GM12873 (cell line): ENCODE data around the gene TNFAIP6.

ENCODE experiments used
- TF ChIP-seq, protein P1 (sequence below): IDR thresholded peaks from 2 replicates; pipeline ENCODE4 v1.5.1; 2012; ENCODE audit warnings: low read depth, mild to moderate bottlenecking, moderate library complexity, low read length, control low read depth; ENCODE audit not compliant: insufficient read depth; ENCODE audit errors: missing control alignments

Gene TNFAIP6

DNA sequence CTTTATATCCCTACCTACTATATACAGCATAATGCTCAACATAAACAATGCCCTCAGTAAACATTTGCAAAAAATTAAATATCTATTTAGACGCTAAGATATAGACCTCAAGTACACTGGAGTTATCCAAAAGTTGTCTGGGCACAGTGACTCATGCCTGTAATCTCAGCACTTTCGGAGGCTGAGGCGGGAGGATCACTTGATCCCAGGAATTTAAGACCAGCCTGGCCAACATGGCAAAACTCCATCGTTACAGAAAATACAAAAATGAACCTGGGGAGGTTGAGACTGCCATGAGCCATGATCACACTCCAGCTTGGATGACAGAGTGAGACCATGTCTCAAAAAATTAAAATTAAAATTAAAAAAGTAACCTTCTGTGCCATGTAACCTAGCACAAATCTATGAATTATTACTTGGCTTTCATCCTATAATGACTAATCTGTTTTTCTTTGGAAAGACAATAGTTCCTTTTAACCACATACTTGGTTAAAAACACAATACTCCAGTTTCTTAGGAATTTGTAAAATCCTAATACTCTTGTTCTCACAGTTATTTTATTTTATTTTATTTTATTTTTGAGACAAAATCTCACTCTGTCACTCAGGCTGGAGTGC is 6.7 kb upstream of the TNFAIP6 start:
- TF ChIP-seq, protein P1, sequence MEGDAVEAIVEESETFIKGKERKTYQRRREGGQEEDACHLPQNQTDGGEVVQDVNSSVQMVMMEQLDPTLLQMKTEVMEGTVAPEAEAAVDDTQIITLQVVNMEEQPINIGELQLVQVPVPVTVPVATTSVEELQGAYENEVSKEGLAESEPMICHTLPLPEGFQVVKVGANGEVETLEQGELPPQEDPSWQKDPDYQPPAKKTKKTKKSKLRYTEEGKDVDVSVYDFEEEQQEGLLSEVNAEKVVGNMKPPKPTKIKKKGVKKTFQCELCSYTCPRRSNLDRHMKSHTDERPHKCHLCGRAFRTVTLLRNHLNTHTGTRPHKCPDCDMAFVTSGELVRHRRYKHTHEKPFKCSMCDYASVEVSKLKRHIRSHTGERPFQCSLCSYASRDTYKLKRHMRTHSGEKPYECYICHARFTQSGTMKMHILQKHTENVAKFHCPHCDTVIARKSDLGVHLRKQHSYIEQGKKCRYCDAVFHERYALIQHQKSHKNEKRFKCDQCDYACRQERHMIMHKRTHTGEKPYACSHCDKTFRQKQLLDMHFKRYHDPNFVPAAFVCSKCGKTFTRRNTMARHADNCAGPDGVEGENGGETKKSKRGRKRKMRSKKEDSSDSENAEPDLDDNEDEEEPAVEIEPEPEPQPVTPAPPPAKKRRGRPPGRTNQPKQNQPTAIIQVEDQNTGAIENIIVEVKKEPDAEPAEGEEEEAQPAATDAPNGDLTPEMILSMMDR: no peak

DNA sequence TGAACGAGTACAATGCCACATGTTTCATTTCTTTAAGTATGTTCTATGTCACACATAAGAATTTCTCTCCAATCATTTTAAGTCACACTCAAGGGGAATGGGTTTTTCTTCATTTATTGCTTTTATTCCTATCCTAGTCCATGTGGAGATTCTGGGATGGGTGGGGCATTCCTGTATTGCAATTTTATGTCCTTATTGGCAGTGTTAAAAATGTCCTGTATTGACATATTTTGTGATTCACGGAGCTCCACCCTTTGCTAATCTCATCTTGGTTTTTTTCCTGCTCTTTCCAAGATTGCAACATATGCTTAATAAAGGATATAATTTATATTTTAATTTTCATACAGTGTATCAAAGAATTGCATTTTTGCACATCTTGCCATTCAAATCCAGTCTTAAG is 3.4 kb upstream of the TNFAIP6 start:
- TF ChIP-seq, protein P1: no peak

DNA sequence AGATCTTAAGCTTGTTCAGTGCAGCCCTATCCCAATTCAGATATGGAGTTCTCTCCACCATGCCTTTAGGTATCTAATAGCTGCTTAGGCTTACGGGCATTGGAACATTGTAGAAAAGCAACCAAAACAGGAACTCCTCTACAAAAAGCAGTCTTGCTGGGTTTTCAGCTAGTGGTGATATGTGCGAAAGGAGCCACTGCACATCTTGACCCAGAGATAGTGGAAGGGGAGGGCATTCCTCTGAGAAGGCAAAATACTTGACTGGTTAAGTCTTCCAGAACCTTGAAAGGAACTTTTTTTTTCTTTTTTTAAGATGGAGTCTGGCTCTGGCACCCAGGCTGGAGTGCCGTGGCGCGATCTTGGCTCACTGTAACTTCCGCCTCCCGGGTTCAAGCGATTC is 2.6 kb upstream of the TNFAIP6 start:
- TF ChIP-seq, protein P1: no peak

DNA sequence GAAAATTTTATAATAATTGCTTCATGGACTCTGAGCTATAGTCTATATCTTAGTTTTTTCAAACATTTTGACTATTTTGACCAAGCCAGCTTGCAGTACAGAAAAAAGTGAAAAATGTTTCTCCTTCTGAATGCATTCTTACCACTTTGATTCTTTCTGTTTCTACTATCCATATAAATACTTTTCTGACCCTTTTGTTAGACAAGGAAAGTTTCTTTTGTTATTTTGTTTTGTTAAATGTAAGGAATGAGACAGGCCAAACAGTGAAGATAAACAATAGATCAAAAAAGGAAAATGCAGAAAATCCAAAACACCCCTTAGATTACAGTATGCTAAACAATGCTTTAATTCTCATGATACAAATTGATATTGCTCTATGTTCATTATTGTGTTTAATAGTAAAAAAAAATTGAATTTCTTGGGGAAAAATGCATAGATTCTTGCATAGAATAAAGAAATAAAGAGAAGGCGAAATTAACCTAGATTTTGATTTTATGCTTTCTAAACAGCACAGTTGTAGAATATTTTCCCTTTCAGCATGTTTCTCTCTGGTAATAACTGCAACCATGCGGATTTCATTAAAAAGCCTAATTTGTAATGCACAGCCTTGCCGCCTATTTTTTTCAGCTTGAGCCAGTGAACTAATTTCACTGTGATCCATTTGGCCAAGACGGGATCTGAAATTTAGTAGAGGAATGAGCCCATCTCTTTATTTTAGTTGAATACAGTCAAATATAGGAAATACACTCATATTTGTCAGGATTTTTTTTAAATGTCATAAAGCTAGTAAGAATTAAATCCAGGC is 976 bp downstream of the TNFAIP6 start:
- TF ChIP-seq, protein P1: no peak

DNA sequence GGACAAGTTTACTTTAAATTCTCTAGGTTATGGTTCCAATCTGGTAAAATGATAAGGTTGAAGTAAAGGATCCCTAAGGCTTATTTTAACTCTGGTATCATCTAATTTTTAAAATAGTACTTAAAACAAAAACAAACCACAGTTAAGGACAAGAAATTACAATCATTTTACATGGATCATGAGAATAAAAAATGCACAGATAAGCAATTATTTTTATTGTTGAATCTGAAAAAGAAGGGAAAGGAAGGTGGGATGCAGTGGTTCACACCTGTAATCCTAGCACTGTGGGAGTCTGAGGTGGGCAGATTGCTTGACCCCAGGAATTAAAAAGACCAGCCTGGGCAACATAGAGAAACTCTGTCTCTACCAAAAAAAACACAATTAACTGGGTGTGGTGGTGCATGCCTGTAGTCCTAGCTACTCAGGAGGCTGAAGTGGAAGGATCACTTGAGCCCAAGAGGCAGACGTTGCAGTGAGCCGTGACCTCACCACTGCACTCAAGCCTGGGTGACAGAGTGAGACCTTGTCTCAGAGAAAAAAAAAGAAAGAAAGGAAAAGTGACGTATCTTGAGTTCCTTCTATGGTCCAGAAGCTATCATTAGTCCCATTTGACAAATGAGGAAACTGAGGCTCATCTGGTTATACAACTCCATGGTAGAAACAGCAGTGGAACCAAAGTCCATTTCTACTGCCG is 2.5 kb downstream of the TNFAIP6 start:
- TF ChIP-seq, protein P1: no peak

DNA sequence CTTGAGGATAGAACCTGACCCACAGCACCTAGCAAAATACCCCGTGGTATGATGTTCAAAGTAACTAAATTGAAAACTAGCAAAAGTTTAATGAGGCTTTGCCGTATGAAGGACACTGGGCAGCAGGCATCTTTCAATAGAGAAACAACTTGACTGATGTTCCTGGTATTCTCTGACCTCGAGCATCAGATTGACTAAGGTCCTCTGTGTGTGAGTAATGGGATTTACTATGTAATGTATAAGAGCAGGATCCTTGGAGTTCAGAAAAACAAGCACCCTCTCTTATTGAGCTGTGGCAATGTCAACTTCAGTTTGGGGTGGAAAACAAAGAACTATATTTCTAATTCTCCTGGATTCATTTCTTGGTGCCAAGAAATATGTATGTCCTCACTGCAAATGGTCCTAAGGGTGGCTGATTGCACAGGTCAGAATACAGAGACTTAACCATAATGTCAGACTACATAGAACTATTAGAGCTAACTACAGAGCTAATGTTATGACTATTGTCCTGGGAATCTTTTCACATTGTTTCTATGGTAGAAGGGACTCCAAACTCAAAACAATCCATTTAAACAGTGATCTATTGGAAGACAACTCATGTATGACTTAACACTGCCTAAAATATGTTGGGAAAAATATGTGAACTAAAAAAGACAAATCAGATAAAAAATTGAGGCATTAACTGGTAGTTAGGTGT is 4.4 kb downstream of the TNFAIP6 start:
- TF ChIP-seq, protein P1: no peak

DNA sequence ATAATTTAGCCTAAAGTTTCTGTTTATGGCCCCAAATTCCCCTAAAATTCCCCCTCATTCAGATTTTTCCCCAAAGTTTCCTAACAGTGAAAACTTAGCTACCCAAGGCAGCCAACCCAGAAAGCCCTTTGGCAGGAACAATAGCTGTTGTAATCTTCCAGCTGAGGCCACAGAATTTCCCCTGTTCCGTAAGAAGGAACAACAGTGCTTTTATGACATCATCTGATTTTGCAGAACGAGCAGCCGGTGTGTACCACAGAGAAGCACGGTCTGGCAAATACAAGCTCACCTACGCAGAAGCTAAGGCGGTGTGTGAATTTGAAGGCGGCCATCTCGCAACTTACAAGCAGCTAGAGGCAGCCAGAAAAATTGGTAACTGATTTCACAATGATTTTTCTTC is 6.3 kb downstream of the TNFAIP6 start:
- TF ChIP-seq, protein P1: no peak
